Mesendoderm (in vitro differentiated cells): ENCODE measurements around the gene LEKR1. TPM values are rescaled to one million over a fixed set of nuclear protein-coding genes. Genes with fewer than 3 reads are reported as not detected.

Experiments
- DNase-seq: peaks from one replicate; pipeline ENCODE4 v3.0.0; 2013
- H2AK5ac ChIP-seq: 2 replicates; pipeline ENCODE4 v1.6.1; 2013; ENCODE audit warnings: low read length, inconsistent platforms
- H2BK120ac ChIP-seq: 2 replicates; pipeline ENCODE4 v1.6.1; 2013; ENCODE audit warnings: low read depth, mild to moderate bottlenecking, low read length, moderate library complexity, mixed read lengths
- H2BK15ac ChIP-seq: replicated peaks from 2 replicates; pipeline ENCODE4 v1.6.1; 2013; ENCODE audit warnings: low read depth, mild to moderate bottlenecking, moderate library complexity
- H2BK5ac ChIP-seq: 2 replicates; pipeline ENCODE4 v1.6.1; 2013; ENCODE audit warnings: low read length, inconsistent platforms
- H3K18ac ChIP-seq: 2 replicates; pipeline ENCODE4 v1.6.1; 2013; ENCODE audit warnings: mild to moderate bottlenecking, low read length, mixed read lengths
- H3K23ac ChIP-seq: one replicate; pipeline ENCODE4 v1.6.1; 2013; ENCODE audit warnings: low read length
- H3K27ac ChIP-seq: 2 replicates; pipeline ENCODE4 v1.5.1; 2013; ENCODE audit warnings: low read depth, mild to moderate bottlenecking, inconsistent platforms, low read length, moderate library complexity
- H3K27me3 ChIP-seq: 2 replicates; pipeline ENCODE4 v1.6.1; 2013; ENCODE audit warnings: low read length, control low read depth, mild to moderate bottlenecking, inconsistent platforms; ENCODE audit not compliant: insufficient read depth, poor library complexity
- H3K36me3 ChIP-seq: 2 replicates; pipeline ENCODE4 v1.6.1; 2013; ENCODE audit warnings: low read length, inconsistent platforms; ENCODE audit not compliant: control insufficient read depth, insufficient read depth
- H3K4ac ChIP-seq: one replicate; pipeline ENCODE4 v1.6.1; 2013; ENCODE audit warnings: low read depth, mild to moderate bottlenecking, low read length, moderate library complexity
- H3K4me1 ChIP-seq: 2 replicates; pipeline ENCODE4 v1.6.1; 2013; ENCODE audit warnings: low read depth, low read length, inconsistent platforms; ENCODE audit not compliant: control insufficient read depth
- H3K4me2 ChIP-seq: 2 replicates; pipeline ENCODE4 v1.6.1; 2013; ENCODE audit warnings: low read length
- H3K4me3 ChIP-seq: 2 replicates; pipeline ENCODE4 v1.5.1; 2013; ENCODE audit warnings: mild to moderate bottlenecking, low read length
- H3K56ac ChIP-seq: one replicate; pipeline ENCODE4 v1.6.1; 2013; ENCODE audit warnings: low read length
- H3K79me1 ChIP-seq: 2 replicates; pipeline ENCODE4 v1.6.1; 2013; ENCODE audit warnings: low read length, inconsistent platforms
- H3K79me2 ChIP-seq: 2 replicates; pipeline ENCODE4 v1.6.1; 2013; ENCODE audit warnings: mild to moderate bottlenecking, low read length; ENCODE audit not compliant: control insufficient read depth, insufficient read depth
- H3K9ac ChIP-seq: 2 replicates; pipeline ENCODE4 v1.6.1; 2013; ENCODE audit warnings: low read length, inconsistent platforms
- H4K5ac ChIP-seq: one replicate; pipeline ENCODE4 v1.6.1; 2013; ENCODE audit warnings: low read length
- H4K8ac ChIP-seq: one replicate; pipeline ENCODE4 v1.6.1; 2013; ENCODE audit warnings: low read depth, mild to moderate bottlenecking, control low read depth, low read length, moderate library complexity
- WGBS: extraction: QIAGEN DNeasy Blood & Tissue Kit; methylation state at CpG from one replicate; pipeline ENCODE4 v1.1.7; 2013; ENCODE audit warnings: low lambda C conversion rate, missing lambda C conversion rate; ENCODE audit not compliant: insufficient coverage; ENCODE audit errors: extremely low coverage; 5-methylcytosine and 5-hydroxymethylcytosine counted together
- polyA plus RNA-seq, 2 experiments: library from polyadenylated mRNA; stranded (reverse); fragments of 200-250 nt; gene quantifications; one replicate each; pipeline ENCODE4 v1.2.3, GENCODE V29; 2013

Gene LEKR1
- polyA plus RNA-seq (2013, experiment 1 of 2), result 0.51 TPM
- polyA plus RNA-seq (2013, experiment 2 of 2), result 0.04 TPM

DNA sequence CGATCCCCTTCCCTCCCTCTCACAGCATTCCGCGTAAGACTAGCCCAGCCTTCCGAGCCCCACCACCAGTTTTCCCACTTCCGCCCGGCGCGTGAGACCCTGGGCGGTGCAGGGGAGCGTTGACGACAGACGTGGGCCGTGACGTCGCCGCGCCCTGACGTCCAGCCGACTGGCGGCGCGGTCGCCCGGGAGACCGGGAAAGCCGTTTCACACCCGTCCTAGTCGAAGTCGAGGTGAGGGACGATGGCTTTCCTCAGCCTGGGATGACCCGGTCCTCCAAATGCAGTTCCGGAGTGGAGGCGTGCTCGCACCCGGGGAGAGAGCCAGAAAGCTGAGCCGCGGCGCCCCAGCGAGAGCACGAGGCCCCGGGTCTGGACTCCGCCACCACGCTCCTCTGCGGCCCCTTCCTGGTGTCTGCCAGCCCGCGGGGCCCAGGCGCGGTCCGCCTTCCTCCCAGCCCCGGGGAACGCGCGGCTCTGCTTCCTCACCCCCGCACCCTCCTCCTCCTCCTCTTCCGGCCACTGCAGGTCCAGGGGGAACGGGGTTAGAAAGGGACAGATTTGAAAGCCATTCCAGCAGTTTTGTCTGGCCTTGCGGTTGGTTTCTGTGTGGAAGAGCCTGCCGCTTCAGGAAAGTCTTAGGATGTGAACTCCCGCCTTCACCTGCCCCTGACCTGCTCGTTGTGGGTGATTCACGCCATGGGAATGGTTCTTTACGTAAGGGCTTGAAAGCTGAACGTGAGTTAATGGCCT is at the start of gene LEKR1:
Gene LEKR1 (plus strand): TSS at position 210 of the 752 bp plus-strand sequence. CDS start 2,977 bp downstream, outside the sequence.
- WGBS, result no CpG with 5 or more reads among the region's 63 CpGs
- no peak within 1 kb of the TSS for H2AK5ac ChIP-seq
- peak within 1 kb of the TSS; percentile 22 for H3K18ac ChIP-seq
- no peaks in the 10 kb centered on the region for H3K79me2 ChIP-seq
- H3K4me2 ChIP-seq, result peak within 1 kb of the TSS; percentile 65
- H3K4me1 ChIP-seq, result peaks cover 2% of the 10 kb centered on the region
- H2BK120ac ChIP-seq, result no peak within 1 kb of the TSS
- peak within 1 kb of the TSS; percentile 92 for H3K56ac ChIP-seq
- H3K4ac ChIP-seq, result peak within 1 kb of the TSS; percentile 65
- H3K27ac ChIP-seq, result peak within 1 kb of the TSS; percentile 65
- peak within 1 kb of the TSS; percentile 44 for H3K4me3 ChIP-seq
- peak; percentile 94 for DNase-seq
- H4K5ac ChIP-seq, result peak within 1 kb of the TSS; percentile 3
- peak within 1 kb of the TSS; percentile 71 for H3K9ac ChIP-seq
- no peak within 1 kb of the TSS for H2BK15ac ChIP-seq
- no peaks in the 10 kb centered on the region for H3K36me3 ChIP-seq
- peak within 1 kb of the TSS; percentile 23 for H2BK5ac ChIP-seq
- H3K79me1 ChIP-seq, result no peaks in the 10 kb centered on the region
- H4K8ac ChIP-seq, result no peak within 1 kb of the TSS
- H3K23ac ChIP-seq, result no peak within 1 kb of the TSS
- H3K27me3 ChIP-seq, result peaks cover 6% of the 10 kb centered on the region

DNA sequence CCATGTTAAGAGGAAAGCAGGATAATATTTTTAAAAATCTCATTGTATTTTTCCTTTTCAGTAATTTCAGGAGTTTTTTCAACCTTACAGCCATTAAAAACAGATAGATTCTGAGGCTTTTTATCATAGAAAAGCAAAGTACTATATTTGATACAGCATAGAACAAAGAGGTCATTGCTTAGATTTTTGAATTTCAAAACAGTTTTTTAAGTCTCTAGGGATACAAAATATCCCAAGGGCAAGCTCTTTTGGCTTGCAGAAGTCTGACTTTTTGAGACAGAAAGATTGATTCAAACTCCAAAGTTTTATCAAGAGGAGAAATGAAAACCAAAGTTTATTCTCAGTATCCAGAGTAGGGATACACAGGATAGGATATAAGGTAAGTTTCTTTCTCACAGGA is 49.3 kb upstream of the LEKR1 start:
- Histone ChIP-seq H3K4ac (no peak overlapping the region), H3K79me2 (no peaks in the 10 kb centered on the region), H4K8ac (no peak overlapping the region)

GRCh38 chr3:156781310-156782230 is 44.6 kb upstream of the LEKR1 start:
- no peak overlapping the region for H3K4me3 ChIP-seq
- no peak overlapping the region for H3K4me2 ChIP-seq
- H2AK5ac ChIP-seq, result no peak overlapping the region
- no peaks in the 10 kb centered on the region for H3K79me1 ChIP-seq
- H4K5ac ChIP-seq, result no peak overlapping the region
- H3K4ac ChIP-seq, result no peak overlapping the region
- no peak overlapping the region for H3K23ac ChIP-seq
- H2BK120ac ChIP-seq, result no peak overlapping the region
- H3K18ac ChIP-seq, result no peak overlapping the region
- H3K36me3 ChIP-seq, result no peaks in the 10 kb centered on the region
- no peak overlapping the region for H2BK15ac ChIP-seq
- H3K27me3 ChIP-seq, result no peaks in the 10 kb centered on the region
- no peak for DNase-seq
- H2BK5ac ChIP-seq, result no peak overlapping the region
- no peak overlapping the region for H3K9ac ChIP-seq
- H3K79me2 ChIP-seq, result no peaks in the 10 kb centered on the region
- H3K27ac ChIP-seq, result no peak overlapping the region
- no peaks in the 10 kb centered on the region for H3K4me1 ChIP-seq
- WGBS, result no CpG with 5 or more reads among the region's 4 CpGs
- no peak overlapping the region for H3K56ac ChIP-seq
- no peak overlapping the region for H4K8ac ChIP-seq

More for the DNA sequence above, 49.3 kb upstream of the LEKR1 start:
- Histone ChIP-seq H3K56ac (no peak overlapping the region), H3K27me3 (no peaks in the 10 kb centered on the region), H2BK5ac (no peak overlapping the region), H3K4me2 (no peak overlapping the region), H3K23ac (no peak overlapping the region), H3K79me1 (no peaks in the 10 kb centered on the region), H3K36me3 (no peaks in the 10 kb centered on the region), H4K5ac (no peak overlapping the region), H3K27ac (no peak overlapping the region), H2AK5ac (no peak overlapping the region), H3K4me3 (no peak overlapping the region), H3K18ac (no peak overlapping the region), H2BK15ac (no peak overlapping the region), H3K4me1 (no peaks in the 10 kb centered on the region), H2BK120ac (no peak overlapping the region), H3K9ac (no peak overlapping the region)
- DNase-seq, result no peak

GRCh38 chr3:156782319-156782718 is 43.8 kb upstream of the LEKR1 start:
- no peak overlapping the region for H3K9ac ChIP-seq
- H2BK15ac ChIP-seq, result no peak overlapping the region
- H3K79me2 ChIP-seq, result no peaks in the 10 kb centered on the region
- H2BK120ac ChIP-seq, result no peak overlapping the region
- H3K79me1 ChIP-seq, result no peaks in the 10 kb centered on the region
- no peak overlapping the region for H3K4me2 ChIP-seq
- no peaks in the 10 kb centered on the region for H3K36me3 ChIP-seq
- DNase-seq, result no peak
- no peaks in the 10 kb centered on the region for H3K27me3 ChIP-seq
- WGBS, result no CpG with 5 or more reads among the region's 5 CpGs
- H3K27ac ChIP-seq, result no peak overlapping the region
- H4K5ac ChIP-seq, result no peak overlapping the region
- no peak overlapping the region for H3K4ac ChIP-seq
- H3K4me3 ChIP-seq, result no peak overlapping the region
- H4K8ac ChIP-seq, result no peak overlapping the region
- H2BK5ac ChIP-seq, result no peak overlapping the region
- H3K18ac ChIP-seq, result no peak overlapping the region
- no peak overlapping the region for H3K56ac ChIP-seq
- no peak overlapping the region for H3K23ac ChIP-seq
- no peaks in the 10 kb centered on the region for H3K4me1 ChIP-seq
- no peak overlapping the region for H2AK5ac ChIP-seq

GRCh38 chr3:156782921-156783320 is 43.2 kb upstream of the LEKR1 start:
- no peak overlapping the region for H3K4me2 ChIP-seq
- H3K18ac ChIP-seq, result no peak overlapping the region
- no peak overlapping the region for H2BK15ac ChIP-seq
- H3K79me2 ChIP-seq, result no peaks in the 10 kb centered on the region
- H2BK120ac ChIP-seq, result no peak overlapping the region
- H3K36me3 ChIP-seq, result no peaks in the 10 kb centered on the region
- H3K4me1 ChIP-seq, result no peaks in the 10 kb centered on the region
- no peaks in the 10 kb centered on the region for H3K79me1 ChIP-seq
- H3K23ac ChIP-seq, result no peak overlapping the region
- H2AK5ac ChIP-seq, result no peak overlapping the region
- H3K56ac ChIP-seq, result no peak overlapping the region
- no peak overlapping the region for H3K4me3 ChIP-seq
- H4K5ac ChIP-seq, result no peak overlapping the region
- no peak overlapping the region for H2BK5ac ChIP-seq
- H3K27me3 ChIP-seq, result no peaks in the 10 kb centered on the region
- no peak overlapping the region for H3K27ac ChIP-seq
- DNase-seq, result no peak
- H4K8ac ChIP-seq, result no peak overlapping the region
- no peak overlapping the region for H3K9ac ChIP-seq
- no peak overlapping the region for H3K4ac ChIP-seq
